GM21515 (cell line): Measurements from ENCODE around the gene PTPRN2.

Source experiments
- ATAC-seq: cut with Tn5 transposase; IDR thresholded peaks from one replicate; pipeline ENCODE4 v1.9.1; 2021; ENCODE audit not compliant: unreplicated experiment

PTPRN2 gene

GRCh38 chr7:157688533-157689268 lies 898.9 kb downstream of the PTPRN2 start:
- ATAC-seq, result no peak

GRCh38 chr7:157687845-157688532 lies 899.6 kb downstream of the PTPRN2 start:
- ATAC-seq, result no peak

- no peak for ATAC-seq
Observed at GRCh38 chr7:157687158-157687557, 900.5 kb downstream of the PTPRN2 start.

GRCh38 chr7:157686285-157686894 lies 901.2 kb downstream of the PTPRN2 start:
- no peak for ATAC-seq

- ATAC-seq, result no peak
Observed at GRCh38 chr7:157685430-157686284, 902.0 kb downstream of the PTPRN2 start.

- no peak for ATAC-seq
Observed at GRCh38 chr7:157684909-157685429, 902.7 kb downstream of the PTPRN2 start.

- ATAC-seq, result no peak
Observed at GRCh38 chr7:157684157-157684908, 903.3 kb downstream of the PTPRN2 start.

- no peak for ATAC-seq
Observed at GRCh38 chr7:157683747-157684156, 903.9 kb downstream of the PTPRN2 start.

- ATAC-seq, result no peak
Observed at GRCh38 chr7:157682946-157683746, 904.5 kb downstream of the PTPRN2 start.

- no peak for ATAC-seq
Observed at GRCh38 chr7:157682064-157682945, 905.3 kb downstream of the PTPRN2 start.

- ATAC-seq, result no peak
Observed at GRCh38 chr7:157679607-157680006, 908.0 kb downstream of the PTPRN2 start.

GRCh38 chr7:157678501-157678900 lies 909.1 kb downstream of the PTPRN2 start:
- ATAC-seq, result no peak

GRCh38 chr7:157676456-157677255 lies 911.0 kb downstream of the PTPRN2 start:
- no peak for ATAC-seq

- ATAC-seq, result no peak
Observed at GRCh38 chr7:157676001-157676400, 911.6 kb downstream of the PTPRN2 start.

- no peak for ATAC-seq
Observed at GRCh38 chr7:157675427-157675927, 912.1 kb downstream of the PTPRN2 start.

GRCh38 chr7:157674715-157675426 lies 912.8 kb downstream of the PTPRN2 start:
- no peak for ATAC-seq
